Choroid plexus epithelial cell (primary cell): ENCODE data around the gene DLST.

Source experiments
- DNase-seq: peaks from one replicate; pipeline ENCODE4 v3.0.0-alpha.2; 2010; ENCODE audit warnings: low read depth
- H3K4me3 ChIP-seq: 2 replicates; pipeline ENCODE4 v1.5.1; 2011; ENCODE audit warnings: low read depth, mild to moderate bottlenecking, control low read depth, low read length, moderate library complexity
- TF ChIP-seq, protein P1 (sequence below): conservative IDR thresholded peaks from 2 replicates; pipeline ENCODE4 v1.5.1; 2011; ENCODE audit warnings: low read depth, mild to moderate bottlenecking, control low read depth, inconsistent platforms, low read length, moderate library complexity

DLST gene

DNA sequence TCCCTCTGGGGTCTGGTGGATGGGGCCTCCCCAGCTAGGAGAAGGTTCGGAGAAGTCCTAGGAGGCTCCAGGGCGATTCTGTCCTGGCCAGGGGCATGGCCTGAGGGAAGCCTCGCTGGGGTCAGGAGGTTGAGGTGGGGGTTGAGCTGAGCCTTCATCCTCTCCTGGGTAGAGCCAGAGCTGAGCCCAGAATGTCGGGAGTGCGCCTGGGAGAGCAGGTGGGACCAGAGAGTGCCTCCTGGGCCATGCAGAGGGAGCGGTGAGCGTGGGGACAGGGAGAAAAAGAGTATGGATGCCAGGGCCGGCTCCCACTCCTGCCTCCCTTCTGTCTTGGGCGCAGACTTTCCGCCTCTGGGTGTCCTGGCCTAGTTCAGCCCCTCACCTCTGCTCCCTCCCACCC is 28.2 kb downstream of the DLST start:
- TF ChIP-seq, protein P1, sequence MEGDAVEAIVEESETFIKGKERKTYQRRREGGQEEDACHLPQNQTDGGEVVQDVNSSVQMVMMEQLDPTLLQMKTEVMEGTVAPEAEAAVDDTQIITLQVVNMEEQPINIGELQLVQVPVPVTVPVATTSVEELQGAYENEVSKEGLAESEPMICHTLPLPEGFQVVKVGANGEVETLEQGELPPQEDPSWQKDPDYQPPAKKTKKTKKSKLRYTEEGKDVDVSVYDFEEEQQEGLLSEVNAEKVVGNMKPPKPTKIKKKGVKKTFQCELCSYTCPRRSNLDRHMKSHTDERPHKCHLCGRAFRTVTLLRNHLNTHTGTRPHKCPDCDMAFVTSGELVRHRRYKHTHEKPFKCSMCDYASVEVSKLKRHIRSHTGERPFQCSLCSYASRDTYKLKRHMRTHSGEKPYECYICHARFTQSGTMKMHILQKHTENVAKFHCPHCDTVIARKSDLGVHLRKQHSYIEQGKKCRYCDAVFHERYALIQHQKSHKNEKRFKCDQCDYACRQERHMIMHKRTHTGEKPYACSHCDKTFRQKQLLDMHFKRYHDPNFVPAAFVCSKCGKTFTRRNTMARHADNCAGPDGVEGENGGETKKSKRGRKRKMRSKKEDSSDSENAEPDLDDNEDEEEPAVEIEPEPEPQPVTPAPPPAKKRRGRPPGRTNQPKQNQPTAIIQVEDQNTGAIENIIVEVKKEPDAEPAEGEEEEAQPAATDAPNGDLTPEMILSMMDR = no peak
- no peak for DNase-seq
- H3K4me3 ChIP-seq = no peak overlapping the region

DNA sequence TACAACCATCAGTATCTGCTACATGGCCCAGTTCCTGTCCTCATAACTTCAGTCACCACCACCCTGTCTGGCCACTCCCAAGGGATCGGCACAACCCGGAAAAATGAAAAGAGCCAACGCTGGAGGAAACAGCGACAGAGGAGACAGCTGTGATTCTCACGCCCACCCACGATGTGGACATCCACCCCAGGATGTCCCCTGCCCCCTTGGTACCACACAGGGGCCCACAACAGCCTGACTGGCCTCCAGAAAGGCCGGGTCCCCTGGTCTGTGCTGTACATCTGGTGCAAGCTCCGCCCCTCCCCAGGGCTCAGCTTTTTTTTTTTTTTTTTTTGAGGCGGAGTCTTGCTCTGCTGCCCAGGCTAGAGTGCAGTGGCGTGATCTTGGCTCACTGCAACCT is 28.8 kb downstream of the DLST start:
- DNase-seq = no peak
- TF ChIP-seq, protein P1 = no peak

DNA sequence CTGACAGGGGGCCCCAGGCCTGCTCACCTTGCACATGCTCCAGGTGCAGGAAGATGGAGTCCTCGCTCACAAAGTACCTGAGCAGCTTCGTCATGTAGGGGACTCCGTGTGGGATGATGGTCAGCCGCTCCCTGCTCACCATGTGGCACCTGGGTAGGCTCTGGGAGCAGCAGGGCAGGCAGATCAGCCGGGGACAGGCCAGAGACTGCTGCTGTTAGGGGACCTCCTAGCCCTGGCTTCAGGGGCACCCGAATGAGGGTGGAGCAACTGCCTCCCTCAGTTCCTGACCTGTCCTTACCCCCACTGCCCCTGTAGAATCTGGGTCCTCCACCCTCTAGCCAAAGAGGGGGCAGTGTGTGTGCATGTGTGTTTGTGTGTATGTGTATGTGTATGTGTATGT is 29.5 kb downstream of the DLST start:
- no peak overlapping the region for H3K4me3 ChIP-seq
- DNase-seq = no peak
- TF ChIP-seq, protein P1 = no peak

More for the DNA sequence above, 28.8 kb downstream of the DLST start:
- no peak overlapping the region for H3K4me3 ChIP-seq

DNA sequence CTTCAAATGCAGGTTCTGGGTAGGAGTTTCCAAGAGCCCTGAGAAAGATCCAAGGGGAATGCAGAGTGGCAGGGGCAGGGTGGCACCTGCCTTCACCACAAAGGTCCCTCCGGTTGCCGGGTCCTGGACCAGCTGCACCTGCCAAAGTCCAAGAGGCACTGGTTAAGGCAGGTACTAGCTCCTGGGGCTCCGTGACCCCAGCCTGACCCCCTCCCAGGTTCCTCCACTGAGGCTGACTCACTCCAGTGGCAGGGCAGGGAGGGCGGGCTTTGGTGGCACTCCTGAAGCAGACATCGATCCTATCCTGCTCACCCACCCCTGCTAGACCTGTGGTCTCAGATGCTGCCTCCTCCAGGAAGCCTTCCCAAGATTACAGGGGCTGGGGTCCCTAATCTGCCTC is 30.0 kb downstream of the DLST start:
- DNase-seq = no peak
- TF ChIP-seq, protein P1 = no peak
- H3K4me3 ChIP-seq = no peak overlapping the region

DNA sequence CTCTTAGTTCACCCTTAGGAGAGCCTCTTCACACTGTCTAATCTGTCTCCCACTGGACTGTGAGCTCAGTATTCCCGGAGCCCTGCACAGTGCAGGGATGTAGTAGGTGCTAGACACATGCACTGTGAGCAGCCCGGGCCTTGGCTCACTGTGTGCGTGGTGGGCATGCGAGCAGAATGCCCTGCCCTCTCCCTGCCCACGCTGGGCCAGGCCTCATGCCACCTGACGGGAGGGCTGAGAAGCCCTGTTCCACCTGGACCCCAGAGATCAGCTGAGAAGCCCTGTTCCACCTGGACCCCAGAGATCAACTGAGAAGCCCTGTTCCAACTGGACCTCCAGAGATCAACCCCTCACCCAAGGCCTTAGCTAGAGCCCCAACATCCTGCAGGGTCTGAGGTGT is 30.4 kb downstream of the DLST start:
- TF ChIP-seq, protein P1 = no peak
- H3K4me3 ChIP-seq = no peak overlapping the region
- no peak for DNase-seq

DNA sequence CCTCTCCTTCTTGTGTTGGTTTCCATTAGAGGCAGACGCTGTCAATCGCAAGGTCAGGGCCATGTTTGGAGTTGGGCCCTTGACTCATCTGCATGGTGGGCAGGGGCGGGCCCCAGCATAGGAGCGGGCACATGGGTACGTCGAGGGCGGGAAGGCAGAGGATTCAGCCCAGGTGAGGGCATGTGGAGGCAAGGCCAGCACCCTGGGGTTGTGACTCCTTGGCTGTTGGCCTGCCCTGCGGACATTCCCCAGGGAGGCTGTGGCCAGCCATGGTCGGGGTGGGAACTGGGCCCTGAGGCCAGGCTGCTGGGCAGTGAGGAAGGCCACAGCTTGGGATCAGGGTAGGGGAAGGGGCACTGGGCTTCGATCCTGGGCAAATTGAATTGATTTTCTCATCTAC is 31.1 kb downstream of the DLST start:
- TF ChIP-seq, protein P1 = no peak
- no peak overlapping the region for H3K4me3 ChIP-seq
- DNase-seq = no peak

DNA sequence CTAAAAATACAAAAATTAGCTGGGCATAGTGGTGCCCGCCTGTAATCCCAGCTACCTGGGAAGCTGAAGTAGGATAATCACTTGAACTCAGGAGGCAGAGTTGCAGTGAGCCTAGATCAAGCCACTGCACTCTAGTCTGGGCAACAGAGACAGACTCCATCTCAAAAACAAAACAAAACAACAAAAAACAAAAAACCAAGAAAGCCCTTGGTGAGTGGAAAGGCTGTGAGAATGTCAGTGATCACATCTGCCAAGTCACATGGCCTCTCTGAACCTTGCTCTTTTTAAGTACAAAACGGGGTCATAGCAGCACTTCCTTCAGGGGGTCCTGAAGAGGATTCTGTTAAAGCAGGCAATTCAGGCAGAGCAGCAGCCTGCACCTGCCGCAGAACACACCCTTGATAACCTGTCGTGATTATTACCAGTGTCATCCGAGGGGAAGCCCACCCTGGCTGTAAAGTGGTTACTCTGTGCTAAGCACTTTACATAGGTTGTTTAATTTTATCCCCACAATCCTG is 31.7 kb downstream of the DLST start:
- H3K4me3 ChIP-seq = no peak overlapping the region
- DNase-seq = no peak
- TF ChIP-seq, protein P1 = no peak
